Upper lobe of left lung (tissue), 6 donors: ENCODE measurements around the gene TMEM240. TPM values are rescaled to one million over a fixed set of nuclear protein-coding genes. Genes with fewer than 3 reads are reported as not detected.

Source experiments
- ATAC-seq, 2 donors: fragments of 200-7000 bp; cut with Tn5 transposase; one replicate each; pipeline ENCODE4 v1.9.1; 2022; ENCODE audit warnings: mild to moderate bottlenecking in 2 of 2, moderate library complexity in 2 of 2; ENCODE audit not compliant: low FRiP score in 2 of 2
- DNase-seq, 2 donors: peaks; one replicate each; pipeline ENCODE4 v3.0.0-alpha.2; 2019 to 2020
- H3K27ac ChIP-seq, 4 donors: fragments of 200-600 bp; sonication (generic); one replicate each; pipeline ENCODE4 v1.5.1; 2016 to 2019
- H3K27me3 ChIP-seq, 4 donors: fragments of 200-600 bp; sonication (generic); one replicate each; pipeline ENCODE4 v1.5.1; 2017 to 2019
- H3K36me3 ChIP-seq, 4 donors: fragments of 200-600 bp; sonication (generic); one replicate each; pipeline ENCODE4 v1.5.1; 2016 to 2019
- H3K4me1 ChIP-seq, 4 donors: fragments of 200-600 bp; sonication (generic); one replicate each; pipeline ENCODE4 v1.5.1; 2018 to 2019
- H3K4me3 ChIP-seq, 4 donors: fragments of 200-600 bp; sonication (generic); one replicate each; pipeline ENCODE4 v1.5.1; 2017 to 2019; ENCODE audit warnings: mild to moderate bottlenecking in 2 of 4, moderate library complexity in 1 of 4
- H3K9me3 ChIP-seq, 4 donors: fragments of 200-600 bp; sonication (generic); one replicate each; pipeline ENCODE4 v1.5.1; 2018 to 2019
- EP300 ChIP-seq, 4 donors: sonication (generic); formaldehyde crosslinking; IDR thresholded peaks; one replicate each; pipeline ENCODE4 v1.5.1; 2017; ENCODE audit warnings: antibody characterized with exemption in 4 of 4, control low read depth in 2 of 4
- POLR2A ChIP-seq, 4 donors: fragments of 450-650 bp; IDR thresholded peaks; one replicate each; pipeline ENCODE4 v1.5.1; 2016 to 2017; ENCODE audit warnings: antibody characterized with exemption in 4 of 4, mild to moderate bottlenecking in 2 of 4
- POLR2AphosphoS5 ChIP-seq, 2 donors: sonication (generic); formaldehyde crosslinking; IDR thresholded peaks; one replicate each; pipeline ENCODE4 v1.5.1; 2017; ENCODE audit warnings: antibody characterized with exemption in 2 of 2
- WGBS, 2 donors: methylation state at CpG; one replicate each; pipeline ENCODE4 v1.1.5; 2017 to 2018; 5-methylcytosine and 5-hydroxymethylcytosine counted together
- total RNA-seq, 6 donors: library from RNA; depleted of rRNA in 4 of 6; stranded (reverse); fragments of >200 nt in 4 of 6; gene quantifications; one replicate each; pipeline versions ENCODE4 v1.1.0 to v1.2.1, GENCODE V29; 2016 to 2021
- TF ChIP-seq, protein P1 (sequence below), 6 experiments: fragments of 450-650 bp in 4 of 6; fragments of 200-600 bp in 2 of 6; sonication (generic) in 2 of 6; IDR thresholded peaks; one replicate each; pipeline ENCODE4 v1.5.1; 2016 to 2019; ENCODE audit warnings: antibody characterized with exemption in 6 of 6
- donor health status: DM: no; HTN: no; CAD: no; lungs with moderate emphysema.
- donor health status: DM: no; HTN: yes; CAD: no; lungs with severe emphysema.

Gene TMEM240
- total RNA-seq, 6 donors from 2014 or later = 1.8 to 3.6 (median 3.1) TPM; not detected in 1

- peaks cover 31 to 74% (median 39%) of the 10 kb centered on the region in 4 donors for H3K4me1 ChIP-seq
- DNase-seq (no peak), ATAC-seq (no peak)
- no peak for TF ChIP-seq POLR2AphosphoS5 (IDR thresholded peaks at IDR 0.05)
- no peak for TF ChIP-seq EP300 (IDR thresholded peaks at IDR 0.05)
- TF ChIP-seq, protein P1, sequence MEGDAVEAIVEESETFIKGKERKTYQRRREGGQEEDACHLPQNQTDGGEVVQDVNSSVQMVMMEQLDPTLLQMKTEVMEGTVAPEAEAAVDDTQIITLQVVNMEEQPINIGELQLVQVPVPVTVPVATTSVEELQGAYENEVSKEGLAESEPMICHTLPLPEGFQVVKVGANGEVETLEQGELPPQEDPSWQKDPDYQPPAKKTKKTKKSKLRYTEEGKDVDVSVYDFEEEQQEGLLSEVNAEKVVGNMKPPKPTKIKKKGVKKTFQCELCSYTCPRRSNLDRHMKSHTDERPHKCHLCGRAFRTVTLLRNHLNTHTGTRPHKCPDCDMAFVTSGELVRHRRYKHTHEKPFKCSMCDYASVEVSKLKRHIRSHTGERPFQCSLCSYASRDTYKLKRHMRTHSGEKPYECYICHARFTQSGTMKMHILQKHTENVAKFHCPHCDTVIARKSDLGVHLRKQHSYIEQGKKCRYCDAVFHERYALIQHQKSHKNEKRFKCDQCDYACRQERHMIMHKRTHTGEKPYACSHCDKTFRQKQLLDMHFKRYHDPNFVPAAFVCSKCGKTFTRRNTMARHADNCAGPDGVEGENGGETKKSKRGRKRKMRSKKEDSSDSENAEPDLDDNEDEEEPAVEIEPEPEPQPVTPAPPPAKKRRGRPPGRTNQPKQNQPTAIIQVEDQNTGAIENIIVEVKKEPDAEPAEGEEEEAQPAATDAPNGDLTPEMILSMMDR (IDR thresholded peaks at IDR 0.05) = no peak
- TF ChIP-seq POLR2A (IDR thresholded peaks at IDR 0.05) = no peak
- H3K36me3 ChIP-seq = peaks cover 2 to 33% (median 8%) of the 10 kb centered on the region in 4 donors
- H3K9me3 ChIP-seq = no peaks in the 10 kb centered on the region
- whole genome bisulfite sequencing, 2 donors = 76 to 82% methylated on average over 6 to 7 of the region's 7 CpGs
- no peak overlapping the region for H3K4me3 ChIP-seq
- no peak overlapping the region for H3K27ac ChIP-seq
- no peaks in the 10 kb centered on the region for H3K27me3 ChIP-seq
Measured at GRCh38 chr1:1569341-1569740, 28.9 kb upstream of the TMEM240 start.

DNA sequence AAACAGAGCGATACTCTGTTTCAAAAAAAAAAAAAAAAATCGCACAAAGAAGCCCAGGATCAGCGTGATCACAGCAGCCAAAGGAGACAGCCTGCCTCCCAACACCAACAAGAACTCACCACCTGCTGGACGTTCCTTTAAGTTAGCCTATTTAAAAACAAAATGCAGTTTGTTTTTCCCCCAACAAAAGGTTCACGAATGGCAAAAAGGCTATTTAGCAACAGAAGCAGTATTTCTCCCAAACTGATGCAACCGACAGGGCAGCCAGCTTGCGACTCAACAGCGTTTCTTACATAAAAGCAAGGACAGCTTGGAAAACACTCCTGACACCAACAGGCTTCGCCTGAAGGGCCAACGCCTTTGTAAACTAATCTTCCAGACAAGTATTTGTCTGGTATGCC lies 27.5 kb upstream of the TMEM240 start:
- H3K36me3 ChIP-seq = peaks cover 10 to 48% (median 20%) of the 10 kb centered on the region in 4 donors
- peak overlapping the region in 1 of 4 donors; percentile 31 for H3K27ac ChIP-seq
- H3K4me3 ChIP-seq = no peak overlapping the region
- no peak for TF ChIP-seq POLR2A (IDR thresholded peaks at IDR 0.05)
- TF ChIP-seq, protein P1 (IDR thresholded peaks at IDR 0.05) = no peak
- no peak for TF ChIP-seq EP300 (IDR thresholded peaks at IDR 0.05)
- no peak for TF ChIP-seq POLR2AphosphoS5 (IDR thresholded peaks at IDR 0.05)
- WGBS, 2 donors = 71 to 72% methylated on average over 10 of the region's 10 CpGs
- H3K9me3 ChIP-seq = no peaks in the 10 kb centered on the region
- H3K4me1 ChIP-seq = peaks cover 24 to 66% (median 32%) of the 10 kb centered on the region in 4 donors
- ATAC-seq (no peak), DNase-seq (no peak)
- H3K27me3 ChIP-seq = no peaks in the 10 kb centered on the region

DNA sequence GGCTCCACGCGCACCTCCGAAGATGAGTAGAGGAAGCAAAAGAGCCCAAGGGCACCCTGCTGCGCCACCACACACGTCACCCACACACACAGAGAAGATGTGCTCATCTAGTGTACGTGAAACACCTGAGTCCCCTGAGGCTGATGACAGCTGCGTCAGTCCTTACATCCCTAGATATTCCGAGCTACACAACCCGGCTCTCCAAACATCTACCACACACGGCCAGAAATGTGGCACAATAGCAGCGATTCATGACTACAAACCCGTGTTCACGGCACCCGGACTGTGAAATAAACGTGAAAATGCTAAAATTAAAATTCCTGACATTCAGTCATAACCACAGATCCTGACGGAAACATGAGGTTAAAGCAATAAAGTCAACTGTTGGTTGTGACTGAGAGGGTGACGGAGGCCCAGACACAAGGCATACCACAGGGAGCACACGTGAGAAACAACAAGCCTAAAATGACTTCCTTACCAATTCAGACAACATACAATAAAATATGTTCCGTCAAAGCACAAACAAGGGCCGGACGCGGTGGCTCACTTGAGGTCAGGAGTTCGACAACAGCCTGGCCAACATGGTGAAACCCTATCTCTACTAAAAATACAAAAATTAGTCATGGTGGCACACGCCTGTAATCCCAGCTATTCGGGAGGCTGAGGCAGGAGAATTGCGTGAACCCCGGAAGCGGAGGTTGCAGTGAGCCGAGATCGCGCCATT lies 26.9 kb upstream of the TMEM240 start:
- Histone ChIP-seq H3K9me3 (no peaks in the 10 kb centered on the region), H3K4me3 (no peak overlapping the region), H3K27ac (no peak overlapping the region), H3K4me1 (peaks cover 19 to 66% (median 27%) of the 10 kb centered on the region in 4 donors), H3K36me3 (peaks cover 10 to 54% (median 26%) of the 10 kb centered on the region in 4 donors), H3K27me3 (no peaks in the 10 kb centered on the region)
- TF ChIP-seq POLR2AphosphoS5 (IDR thresholded peaks at IDR 0.05) = no peak
- TF ChIP-seq POLR2A (IDR thresholded peaks at IDR 0.05) = no peak
- TF ChIP-seq, protein P1 (IDR thresholded peaks at IDR 0.05) = no peak
- no peak for TF ChIP-seq EP300 (IDR thresholded peaks at IDR 0.05)
- 91% methylated on average over 31 of the region's 31 CpGs for WGBS, 2 donors
- ATAC-seq (no peak), DNase-seq (no peak)

DNA sequence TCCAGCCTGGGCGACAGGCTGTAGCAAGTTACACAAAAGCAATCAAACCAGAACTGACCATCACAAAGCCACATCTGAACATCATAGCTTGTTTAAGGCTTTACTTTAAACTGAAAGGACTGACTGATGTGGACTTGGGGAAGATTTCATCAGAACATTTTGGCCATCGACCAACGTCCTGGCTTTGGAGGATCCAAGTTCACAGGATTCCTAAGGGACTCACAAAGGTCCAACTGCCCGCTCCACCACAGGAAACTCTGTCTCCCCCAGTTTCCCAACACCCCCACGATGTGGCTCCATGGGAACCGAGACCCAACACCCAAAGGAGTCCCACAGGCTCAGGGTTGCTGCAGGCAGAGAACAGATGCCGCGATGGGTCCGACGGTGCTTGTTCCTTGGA lies 24.9 kb upstream of the TMEM240 start:
- 93% methylated on average over 8 to 10 of the region's 10 CpGs for WGBS, 2 donors
- H3K4me1 ChIP-seq = peaks cover 14 to 60% (median 19%) of the 10 kb centered on the region in 4 donors
- H3K36me3 ChIP-seq = peaks cover 17 to 63% (median 37%) of the 10 kb centered on the region in 4 donors
- H3K9me3 ChIP-seq = no peaks in the 10 kb centered on the region
- H3K27ac ChIP-seq = no peak overlapping the region
- no peak for DNase-seq
- no peak overlapping the region for H3K4me3 ChIP-seq
- no peaks in the 10 kb centered on the region for H3K27me3 ChIP-seq
- ATAC-seq = no peak
- TF ChIP-seq, protein P1 (IDR thresholded peaks at IDR 0.05) = no peak
- TF ChIP-seq POLR2AphosphoS5 (IDR thresholded peaks at IDR 0.05) (no peak), POLR2A (IDR thresholded peaks at IDR 0.05) (no peak), EP300 (IDR thresholded peaks at IDR 0.05) (peak in 1 of 4 donors; percentile 24)
